ENCODE results near the gene AOAH.

GRCh38 chr7:36640682-36641081 lies 83.6 kb downstream of the AOAH start:
- no peak for TF ChIP-seq POLR2A (IDR thresholded peaks at IDR 0.05)
- no peak for TF ChIP-seq CTCF (IDR thresholded peaks at IDR 0.05)

All from suprapubic skin (tissue), 3 donors.